HG03571 (cell line): ENCODE results near the gene ATXN1.

ENCODE experiments used
- ATAC-seq: cut with Tn5 transposase; IDR thresholded peaks from one replicate; pipeline ENCODE4 v1.9.1; 2021; ENCODE audit not compliant: unreplicated experiment

The ATXN1 gene

GRCh38 chr6:16488813-16489212 lies 272.4 kb downstream of the ATXN1 start:
- ATAC-seq, result no peak

GRCh38 chr6:16487996-16488674 lies 273.1 kb downstream of the ATXN1 start:
- no peak for ATAC-seq

- ATAC-seq, result no peak
Observed at GRCh38 chr6:16486661-16487060, 274.6 kb downstream of the ATXN1 start.

GRCh38 chr6:16483315-16483875 lies 277.9 kb downstream of the ATXN1 start:
- ATAC-seq, result no peak

GRCh38 chr6:16482702-16483314 lies 278.5 kb downstream of the ATXN1 start:
- no peak for ATAC-seq

GRCh38 chr6:16481697-16482399 lies 279.4 kb downstream of the ATXN1 start:
- ATAC-seq, result no peak

GRCh38 chr6:16480763-16481560 lies 280.3 kb downstream of the ATXN1 start:
- no peak for ATAC-seq

GRCh38 chr6:16477367-16478149 lies 283.7 kb downstream of the ATXN1 start:
- ATAC-seq, result no peak

- no peak for ATAC-seq
Observed at GRCh38 chr6:16476861-16477260, 284.4 kb downstream of the ATXN1 start.

- ATAC-seq, result no peak
Observed at GRCh38 chr6:16475494-16475781, 285.8 kb downstream of the ATXN1 start.

- peak; percentile 25 for ATAC-seq
Observed at GRCh38 chr6:16474772-16475493, 286.3 kb downstream of the ATXN1 start.

GRCh38 chr6:16473908-16474771 lies 287.1 kb downstream of the ATXN1 start:
- ATAC-seq, result peak; percentile 7

GRCh38 chr6:16473184-16473907 lies 287.9 kb downstream of the ATXN1 start:
- ATAC-seq, result peak; percentile 45

GRCh38 chr6:16472349-16473069 lies 288.8 kb downstream of the ATXN1 start:
- ATAC-seq, result no peak

- no peak for ATAC-seq
Observed at GRCh38 chr6:16471910-16472297, 289.4 kb downstream of the ATXN1 start.

GRCh38 chr6:16471222-16471909 lies 289.9 kb downstream of the ATXN1 start:
- peak; percentile 41 for ATAC-seq
